Suprapubic skin (tissue), 4 donors: ENCODE results near the gene C3orf38. TPM values are rescaled to one million over a fixed set of nuclear protein-coding genes. Genes with fewer than 3 reads are reported as not detected.
A peak's percentile ranks its signal among the peaks of the same experiment; 100 is the strongest.
"Not testable (repeated sequence)": the region's sequence is repeated elsewhere in the genome, so short reads cannot be mapped to it uniquely, and the experiment has no call there.

ENCODE experiments used
- DNase-seq, 2 donors: peaks; one replicate each; pipeline ENCODE4 v3.0.0-alpha.2; 2019; ENCODE audit warnings: low spot score in 2 of 2
- H3K27ac ChIP-seq: fragments of 200-600 bp; sonication (generic); one replicate; pipeline ENCODE4 v1.5.1; 2019
- H3K27me3 ChIP-seq: fragments of 200-600 bp; sonication (generic); one replicate; pipeline ENCODE4 v1.5.1; 2019
- H3K36me3 ChIP-seq: fragments of 200-600 bp; sonication (generic); one replicate; pipeline ENCODE4 v1.5.1; 2019
- H3K4me1 ChIP-seq: fragments of 200-600 bp; sonication (generic); one replicate; pipeline ENCODE4 v1.5.1; 2019
- H3K4me3 ChIP-seq: fragments of 200-600 bp; sonication (generic); one replicate; pipeline ENCODE4 v1.5.1; 2019; ENCODE audit warnings: mild to moderate bottlenecking
- H3K9me3 ChIP-seq: fragments of 200-600 bp; sonication (generic); one replicate; pipeline ENCODE4 v1.5.1; 2019
- EP300 ChIP-seq: sonication (generic); formaldehyde crosslinking; IDR thresholded peaks from one replicate; pipeline ENCODE4 v1.6.1; 2017; ENCODE audit warnings: antibody characterized with exemption
- POLR2A ChIP-seq, 2 donors: fragments of 450-650 bp; IDR thresholded peaks; one replicate each; pipeline ENCODE4 v1.6.1; 2017; ENCODE audit warnings: antibody characterized with exemption in 2 of 2, mild to moderate bottlenecking in 2 of 2, moderate library complexity in 2 of 2
- POLR2AphosphoS5 ChIP-seq, 3 donors: sonication (generic); formaldehyde crosslinking; IDR thresholded peaks; one replicate each; pipeline ENCODE4 v1.6.1; 2017; ENCODE audit warnings: antibody characterized with exemption in 3 of 3
- WGBS: methylation state at CpG from one replicate; pipeline ENCODE4 v1.1.5; 2018; 5-methylcytosine and 5-hydroxymethylcytosine counted together
- total RNA-seq, 4 donors: library from RNA; depleted of rRNA; stranded (reverse); fragments of >200 nt; gene quantifications; one replicate each; pipeline ENCODE4 v1.1.0, GENCODE V29; 2016
- TF ChIP-seq, protein P1 (sequence below), 2 donors: fragments of 200-600 bp in 1 of 2; fragments of 450-650 bp in 1 of 2; sonication (generic) in 1 of 2; IDR thresholded peaks; one replicate each; pipeline ENCODE4 v1.5.1; 2016 to 2019; ENCODE audit warnings: antibody characterized with exemption in 2 of 2, mild to moderate bottlenecking in 1 of 2, moderate library complexity in 1 of 2

The C3orf38 gene
- total RNA-seq, 4 donors from 2014 or later = 14.1 to 30.8 (median 18.4) TPM

DNA sequence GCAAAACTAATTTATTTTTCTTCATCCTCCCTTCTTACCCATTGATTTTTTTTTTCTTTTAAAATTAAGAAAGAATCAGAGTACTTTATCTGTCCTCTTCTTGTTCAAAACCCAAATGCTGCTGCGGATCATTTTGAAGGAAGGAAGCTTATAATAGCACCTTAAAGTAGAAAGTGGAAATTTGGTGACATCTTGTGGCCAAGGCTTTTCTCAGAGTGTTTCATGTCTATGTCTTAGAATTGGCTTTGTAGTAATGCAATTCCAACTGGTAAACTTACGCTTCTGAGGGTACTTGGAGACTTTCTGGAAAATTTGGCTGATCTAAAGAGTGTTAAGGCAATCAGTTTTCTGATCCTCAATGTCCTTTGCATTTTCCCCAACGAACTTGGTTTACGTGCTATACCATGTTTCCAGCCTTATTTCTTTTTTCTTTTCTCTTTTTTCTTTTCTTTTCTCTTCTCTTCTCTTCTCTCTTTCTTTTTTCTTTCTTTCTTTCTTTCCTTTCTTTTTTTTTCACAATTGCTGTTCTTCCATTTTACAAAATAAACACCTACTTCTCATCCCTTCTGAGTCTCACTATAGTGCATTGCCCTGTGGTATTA is 30.7 kb downstream of the C3orf38 start:
- TF ChIP-seq POLR2AphosphoS5 (IDR thresholded peaks at IDR 0.05) = no peak
- TF ChIP-seq, protein P1, sequence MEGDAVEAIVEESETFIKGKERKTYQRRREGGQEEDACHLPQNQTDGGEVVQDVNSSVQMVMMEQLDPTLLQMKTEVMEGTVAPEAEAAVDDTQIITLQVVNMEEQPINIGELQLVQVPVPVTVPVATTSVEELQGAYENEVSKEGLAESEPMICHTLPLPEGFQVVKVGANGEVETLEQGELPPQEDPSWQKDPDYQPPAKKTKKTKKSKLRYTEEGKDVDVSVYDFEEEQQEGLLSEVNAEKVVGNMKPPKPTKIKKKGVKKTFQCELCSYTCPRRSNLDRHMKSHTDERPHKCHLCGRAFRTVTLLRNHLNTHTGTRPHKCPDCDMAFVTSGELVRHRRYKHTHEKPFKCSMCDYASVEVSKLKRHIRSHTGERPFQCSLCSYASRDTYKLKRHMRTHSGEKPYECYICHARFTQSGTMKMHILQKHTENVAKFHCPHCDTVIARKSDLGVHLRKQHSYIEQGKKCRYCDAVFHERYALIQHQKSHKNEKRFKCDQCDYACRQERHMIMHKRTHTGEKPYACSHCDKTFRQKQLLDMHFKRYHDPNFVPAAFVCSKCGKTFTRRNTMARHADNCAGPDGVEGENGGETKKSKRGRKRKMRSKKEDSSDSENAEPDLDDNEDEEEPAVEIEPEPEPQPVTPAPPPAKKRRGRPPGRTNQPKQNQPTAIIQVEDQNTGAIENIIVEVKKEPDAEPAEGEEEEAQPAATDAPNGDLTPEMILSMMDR (IDR thresholded peaks at IDR 0.05) = peak in 1 of 2 donors; percentile 14
- no peak for DNase-seq
- Histone ChIP-seq H3K36me3 (no peaks in the 10 kb centered on the region), H3K27me3 (no peaks in the 10 kb centered on the region), H3K9me3 (no peaks in the 10 kb centered on the region), H3K27ac (no peak overlapping the region), H3K4me3 (no peak overlapping the region), H3K4me1 (no peaks in the 10 kb centered on the region)
- WGBS = 63% methylated on average over 4 of the region's 4 CpGs

DNA sequence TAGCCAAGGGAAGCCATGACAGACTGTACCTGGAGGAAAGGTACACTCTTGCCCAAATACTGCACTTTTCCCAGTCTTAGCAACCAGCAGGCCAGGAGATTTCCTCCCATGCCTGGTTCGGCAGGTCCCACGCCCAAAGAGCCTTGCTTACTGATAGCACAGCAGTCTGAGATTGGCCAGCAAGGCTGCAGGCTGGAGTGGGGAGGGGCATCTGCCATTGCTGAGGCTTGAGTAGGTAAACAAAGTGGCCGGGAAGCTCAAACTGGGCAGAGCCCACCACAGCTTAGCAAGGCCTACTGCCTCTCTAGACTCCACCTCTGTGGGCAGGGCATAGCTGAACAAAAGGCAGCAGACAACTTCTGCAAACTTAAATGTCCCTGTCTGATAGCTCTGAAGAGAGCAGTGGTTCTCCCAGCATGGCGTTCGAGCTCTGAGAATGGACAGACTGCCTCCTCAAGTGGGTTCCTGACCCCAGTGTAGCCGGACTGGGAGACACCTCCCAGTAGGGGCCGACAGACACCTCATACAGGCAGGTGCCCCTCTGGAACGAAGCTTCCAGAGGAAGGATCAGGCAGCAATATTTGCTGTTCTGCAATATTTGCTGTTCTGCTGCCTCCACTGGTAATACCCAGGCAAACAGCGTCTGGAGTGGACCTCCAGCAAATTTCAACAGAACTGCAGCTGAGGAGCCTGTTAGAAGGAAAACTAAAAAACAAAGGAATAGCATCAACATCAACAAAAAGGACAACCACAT is 32.6 kb downstream of the C3orf38 start:
- not testable (repeated sequence) for DNase-seq

DNA sequence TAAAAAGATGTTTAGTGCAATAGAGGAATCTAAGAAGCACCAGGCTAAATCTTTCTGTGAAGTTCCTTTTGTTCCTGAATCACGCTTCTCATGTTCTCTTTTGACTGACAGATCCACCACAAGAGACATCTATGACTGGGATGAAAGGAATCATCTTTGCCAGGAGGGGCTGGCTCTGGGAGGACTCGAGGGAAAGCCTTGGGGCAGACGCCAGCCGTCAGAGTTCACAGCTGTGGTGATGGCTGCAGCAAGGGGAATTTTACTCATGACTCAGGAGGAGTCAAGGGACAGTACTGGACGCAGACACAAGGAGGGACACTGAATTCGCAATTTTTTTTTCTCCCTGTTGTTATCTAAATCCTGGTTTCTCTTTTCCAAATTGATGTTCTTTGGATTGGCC is 38.7 kb downstream of the C3orf38 start:
- H3K9me3 ChIP-seq = no peaks in the 10 kb centered on the region
- H3K4me3 ChIP-seq = no peak overlapping the region
- TF ChIP-seq EP300 (no peak), POLR2AphosphoS5 (IDR thresholded peaks at IDR 0.05) (no peak), POLR2A (IDR thresholded peaks at IDR 0.05) (no peak)
- TF ChIP-seq, protein P1 (IDR thresholded peaks at IDR 0.05) = no peak
- no peak for DNase-seq
- H3K36me3 ChIP-seq = no peaks in the 10 kb centered on the region
- 58% methylated on average over 6 of the region's 6 CpGs for WGBS
- no peaks in the 10 kb centered on the region for H3K27me3 ChIP-seq
- H3K27ac ChIP-seq = no peak overlapping the region
- no peaks in the 10 kb centered on the region for H3K4me1 ChIP-seq

More for the DNA sequence above, 32.6 kb downstream of the C3orf38 start:
- not testable (repeated sequence) for H3K4me1 ChIP-seq, H3K27ac ChIP-seq, H3K27me3 ChIP-seq, H3K4me3 ChIP-seq, H3K36me3 ChIP-seq, H3K9me3 ChIP-seq
- 98% methylated on average over 7 of the region's 9 CpGs for WGBS

DNA sequence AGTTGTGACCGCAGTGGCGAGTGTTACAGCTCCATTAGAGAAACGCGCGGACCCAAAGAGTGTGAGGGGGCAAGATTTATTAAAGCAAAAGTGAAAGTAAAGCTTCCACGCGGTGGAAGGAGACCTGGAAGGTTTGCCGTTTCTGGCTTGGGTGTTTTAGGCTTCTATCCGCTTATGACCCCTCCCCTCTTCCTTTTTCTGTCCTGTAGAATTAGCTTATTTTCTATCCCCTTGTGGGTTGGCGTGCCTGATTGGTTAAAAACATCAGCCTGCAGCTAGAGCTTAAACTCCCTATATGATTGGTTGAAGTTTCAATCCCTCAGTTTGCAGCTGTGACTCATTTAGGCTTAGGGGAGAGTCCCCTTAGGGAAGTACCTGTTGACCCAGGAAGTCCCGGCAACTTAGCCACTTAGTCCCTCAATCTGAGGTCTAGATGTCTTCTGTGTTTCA is 39.6 kb downstream of the C3orf38 start:
- H3K9me3 ChIP-seq = no peaks in the 10 kb centered on the region
- 91% methylated on average over 11 of the region's 11 CpGs for WGBS
- TF ChIP-seq POLR2AphosphoS5 (IDR thresholded peaks at IDR 0.05) = no peak
- TF ChIP-seq, protein P1 (IDR thresholded peaks at IDR 0.05) = no peak
- no peak for TF ChIP-seq EP300
- no peak for TF ChIP-seq POLR2A (IDR thresholded peaks at IDR 0.05)
- no peaks in the 10 kb centered on the region for H3K36me3 ChIP-seq
- no peak for DNase-seq
- no peaks in the 10 kb centered on the region for H3K4me1 ChIP-seq
- no peak overlapping the region for H3K27ac ChIP-seq
- no peak overlapping the region for H3K4me3 ChIP-seq
- H3K27me3 ChIP-seq = no peaks in the 10 kb centered on the region

DNA sequence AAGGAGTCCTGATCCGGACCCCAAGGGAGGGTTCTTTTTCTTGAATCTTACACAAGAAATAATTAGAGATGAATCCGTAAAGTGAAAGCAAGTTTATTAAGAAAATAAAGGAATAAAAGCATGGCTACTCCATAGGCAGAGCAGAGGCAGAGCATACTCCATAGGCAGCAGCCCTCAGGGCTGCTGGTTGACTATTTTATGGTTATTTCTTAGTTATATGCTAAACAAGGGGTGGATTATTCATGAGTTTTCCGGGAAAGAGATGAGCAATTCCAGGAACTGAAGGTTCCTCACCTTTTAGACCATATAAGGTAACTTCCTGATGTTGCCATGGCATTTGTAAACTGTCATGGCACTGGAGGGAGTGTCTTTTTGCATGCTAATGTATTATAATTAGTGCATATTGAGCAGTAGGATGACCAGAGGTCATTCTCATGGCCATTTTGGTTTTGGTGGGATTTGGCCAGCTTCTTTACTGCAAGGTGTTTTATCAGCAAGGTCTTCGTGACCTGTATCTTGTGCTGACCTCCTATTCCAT is 42.2 kb downstream of the C3orf38 start:
- DNase-seq = no peak
- Histone ChIP-seq H3K27me3 (no peaks in the 10 kb centered on the region), H3K27ac (no peak overlapping the region), H3K9me3 (no peaks in the 10 kb centered on the region), H3K4me1 (no peaks in the 10 kb centered on the region), H3K4me3 (no peak overlapping the region), H3K36me3 (no peaks in the 10 kb centered on the region)
- WGBS = 67% methylated on average over 4 of the region's 4 CpGs
- TF ChIP-seq POLR2A (IDR thresholded peaks at IDR 0.05) (no peak), POLR2AphosphoS5 (IDR thresholded peaks at IDR 0.05) (no peak), EP300 (no peak)
- TF ChIP-seq, protein P1 (IDR thresholded peaks at IDR 0.05) = no peak
